ENCODE results near the gene OPCML.

DNA sequence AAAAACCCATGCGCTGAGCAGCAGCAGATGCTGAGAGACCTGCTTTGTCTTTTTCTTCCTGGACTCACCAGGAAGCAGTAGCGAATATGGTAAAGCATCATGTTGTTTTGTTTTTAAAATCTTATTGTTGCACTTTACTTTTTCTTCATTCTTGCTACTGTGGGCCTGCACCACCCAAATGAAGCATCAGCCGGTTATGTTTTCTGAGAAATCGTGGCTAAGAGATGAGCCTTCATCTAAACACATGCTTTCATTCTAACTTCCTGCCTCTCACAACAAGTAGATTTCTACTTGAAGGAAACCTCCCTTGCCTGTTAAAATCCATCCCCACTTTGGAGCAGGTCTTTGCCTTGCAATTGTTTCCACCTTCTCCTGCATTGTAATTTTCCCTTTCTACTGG, 1136.0 kb downstream of the OPCML start:
- TF ChIP-seq, protein P1, sequence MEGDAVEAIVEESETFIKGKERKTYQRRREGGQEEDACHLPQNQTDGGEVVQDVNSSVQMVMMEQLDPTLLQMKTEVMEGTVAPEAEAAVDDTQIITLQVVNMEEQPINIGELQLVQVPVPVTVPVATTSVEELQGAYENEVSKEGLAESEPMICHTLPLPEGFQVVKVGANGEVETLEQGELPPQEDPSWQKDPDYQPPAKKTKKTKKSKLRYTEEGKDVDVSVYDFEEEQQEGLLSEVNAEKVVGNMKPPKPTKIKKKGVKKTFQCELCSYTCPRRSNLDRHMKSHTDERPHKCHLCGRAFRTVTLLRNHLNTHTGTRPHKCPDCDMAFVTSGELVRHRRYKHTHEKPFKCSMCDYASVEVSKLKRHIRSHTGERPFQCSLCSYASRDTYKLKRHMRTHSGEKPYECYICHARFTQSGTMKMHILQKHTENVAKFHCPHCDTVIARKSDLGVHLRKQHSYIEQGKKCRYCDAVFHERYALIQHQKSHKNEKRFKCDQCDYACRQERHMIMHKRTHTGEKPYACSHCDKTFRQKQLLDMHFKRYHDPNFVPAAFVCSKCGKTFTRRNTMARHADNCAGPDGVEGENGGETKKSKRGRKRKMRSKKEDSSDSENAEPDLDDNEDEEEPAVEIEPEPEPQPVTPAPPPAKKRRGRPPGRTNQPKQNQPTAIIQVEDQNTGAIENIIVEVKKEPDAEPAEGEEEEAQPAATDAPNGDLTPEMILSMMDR (IDR thresholded peaks at IDR 0.05; ENCODE audit: low read length) = no peak
- TF ChIP-seq EZH2 (IDR thresholded peaks at IDR 0.05; ENCODE audit: borderline replicate concordance, low read length) = no peak

Data from OCI-LY1 (cell line).